Peyer's patch (tissue), 4 donors: ENCODE measurements around the gene PLAAT2. TPM values are rescaled to one million over a fixed set of nuclear protein-coding genes. Genes with fewer than 3 reads are reported as not detected.

Experiments
- DNase-seq, 3 donors: peaks; one replicate each; pipeline ENCODE4 v3.0.0-alpha.2; 2017 to 2019
- H3K27ac ChIP-seq, 4 donors: fragments of 200-600 bp; sonication (generic); one replicate each; pipeline ENCODE4 v1.5.1; 2016 to 2019
- H3K27me3 ChIP-seq, 2 donors: fragments of 200-600 bp; sonication (generic); one replicate each; pipeline ENCODE4 v1.5.1; 2019
- H3K36me3 ChIP-seq, 3 donors: fragments of 200-600 bp; sonication (generic); one replicate each; pipeline ENCODE4 v1.5.1; 2016 to 2019
- H3K4me1 ChIP-seq, 4 donors: fragments of 200-600 bp; sonication (generic); one replicate each; pipeline ENCODE4 v1.5.1; 2016 to 2019
- H3K4me3 ChIP-seq, 4 donors: fragments of 200-600 bp; sonication (generic); 1 replicate in 3 of 4; 2 replicates in 1 of 4; pipeline ENCODE4 v1.5.1; 2016 to 2019; ENCODE audit warnings: mild to moderate bottlenecking in 1 of 4
- H3K9me3 ChIP-seq, 4 donors: fragments of 200-600 bp; sonication (generic); one replicate each; pipeline ENCODE4 v1.5.1; 2016 to 2019; ENCODE audit warnings: mild to moderate bottlenecking in 1 of 4
- POLR2A ChIP-seq, 2 donors: fragments of 450-650 bp; IDR thresholded peaks; one replicate each; pipeline ENCODE4 v1.5.1; 2017; ENCODE audit warnings: antibody characterized with exemption in 2 of 2, mild to moderate bottlenecking in 2 of 2, moderate library complexity in 2 of 2
- total RNA-seq, 4 donors: library from RNA; depleted of rRNA; stranded (reverse); fragments of >200 nt; gene quantifications; one replicate each; pipeline ENCODE4 v1.1.0, GENCODE V29; 2016
- TF ChIP-seq, protein P1 (sequence below), 6 experiments: fragments of 450-650 bp in 4 of 6; fragments of 200-600 bp in 2 of 6; sonication (generic) in 1 of 6; IDR thresholded peaks; one replicate each; pipeline ENCODE4 v1.5.1; 2017 to 2019; ENCODE audit warnings: antibody characterized with exemption in 6 of 6, mild to moderate bottlenecking in 3 of 6, moderate library complexity in 1 of 6

The PLAAT2 gene
- total RNA-seq, 4 donors from 2014 or later = 13.2 to 144 (median 68.7) TPM

DNA sequence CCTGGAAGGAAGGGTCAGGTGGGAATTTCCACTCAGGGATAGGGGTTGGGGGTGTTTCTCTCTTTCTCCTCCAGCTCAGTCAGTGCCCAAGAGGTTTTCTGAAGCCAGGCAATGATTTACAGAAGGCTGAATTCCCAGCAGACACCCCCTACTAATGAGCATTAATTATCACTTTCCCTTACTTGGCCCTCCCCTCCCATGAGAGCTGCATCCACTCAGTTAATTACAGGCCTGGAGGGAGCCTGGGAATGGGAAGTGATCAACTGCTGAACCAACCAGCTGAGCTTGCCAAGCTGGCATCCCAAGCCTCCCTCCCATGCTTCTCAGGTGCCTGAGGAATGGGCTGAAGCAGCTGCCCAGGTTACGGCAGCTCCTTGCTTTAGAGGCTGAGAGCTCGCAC is 56.3 kb downstream of the PLAAT2 start:
- Histone ChIP-seq H3K36me3 (no peaks in the 10 kb centered on the region), H3K27ac (no peak overlapping the region), H3K27me3 (no peaks in the 10 kb centered on the region), H3K4me1 (no peaks in the 10 kb centered on the region), H3K9me3 (no peaks in the 10 kb centered on the region), H3K4me3 (no peak overlapping the region)
- TF ChIP-seq, protein P1, sequence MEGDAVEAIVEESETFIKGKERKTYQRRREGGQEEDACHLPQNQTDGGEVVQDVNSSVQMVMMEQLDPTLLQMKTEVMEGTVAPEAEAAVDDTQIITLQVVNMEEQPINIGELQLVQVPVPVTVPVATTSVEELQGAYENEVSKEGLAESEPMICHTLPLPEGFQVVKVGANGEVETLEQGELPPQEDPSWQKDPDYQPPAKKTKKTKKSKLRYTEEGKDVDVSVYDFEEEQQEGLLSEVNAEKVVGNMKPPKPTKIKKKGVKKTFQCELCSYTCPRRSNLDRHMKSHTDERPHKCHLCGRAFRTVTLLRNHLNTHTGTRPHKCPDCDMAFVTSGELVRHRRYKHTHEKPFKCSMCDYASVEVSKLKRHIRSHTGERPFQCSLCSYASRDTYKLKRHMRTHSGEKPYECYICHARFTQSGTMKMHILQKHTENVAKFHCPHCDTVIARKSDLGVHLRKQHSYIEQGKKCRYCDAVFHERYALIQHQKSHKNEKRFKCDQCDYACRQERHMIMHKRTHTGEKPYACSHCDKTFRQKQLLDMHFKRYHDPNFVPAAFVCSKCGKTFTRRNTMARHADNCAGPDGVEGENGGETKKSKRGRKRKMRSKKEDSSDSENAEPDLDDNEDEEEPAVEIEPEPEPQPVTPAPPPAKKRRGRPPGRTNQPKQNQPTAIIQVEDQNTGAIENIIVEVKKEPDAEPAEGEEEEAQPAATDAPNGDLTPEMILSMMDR (IDR thresholded peaks at IDR 0.05) = no peak
- TF ChIP-seq POLR2A (IDR thresholded peaks at IDR 0.05) = no peak
- no peak for DNase-seq

DNA sequence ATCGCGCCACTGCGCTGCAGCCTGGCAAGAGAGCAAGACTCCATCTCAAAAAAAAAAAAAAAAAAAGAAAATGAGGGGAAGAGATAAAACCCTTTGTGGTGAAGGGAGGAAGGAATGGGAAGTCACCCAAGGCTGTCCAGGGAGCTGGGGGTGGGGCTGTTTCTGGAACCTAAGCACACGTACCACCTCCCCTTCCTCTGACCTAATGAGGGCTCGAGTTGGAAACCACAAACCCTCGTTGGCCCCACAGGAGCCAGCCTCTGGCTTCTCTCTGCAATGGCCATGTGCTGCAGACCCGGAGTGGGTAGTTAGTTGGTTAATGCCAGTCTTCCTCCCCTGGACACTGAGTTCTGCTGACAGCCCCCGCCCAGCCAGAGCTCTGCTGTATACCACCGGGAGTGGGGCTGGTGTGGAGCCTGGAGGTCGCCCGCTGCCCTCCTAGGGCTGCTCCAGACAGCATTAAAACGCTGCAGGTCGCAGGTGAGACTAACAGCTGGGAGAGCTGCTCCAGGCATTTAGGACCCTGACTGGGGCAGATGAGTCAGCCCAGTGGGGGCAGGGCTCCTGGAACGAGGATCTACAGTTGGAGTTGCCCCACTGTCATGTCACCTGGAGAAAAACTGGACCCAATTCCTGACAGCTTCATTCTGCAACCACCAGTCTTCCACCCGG is 57.2 kb downstream of the PLAAT2 start, which contains the start of gene LGALS12:
TSS of gene LGALS12 (plus strand) at position 228 of the 672 bp plus-strand sequence. CDS start at position 603, 375 bp downstream.
- no peaks in the 10 kb centered on the region for H3K27me3 ChIP-seq
- no peak within 1 kb of the TSS for H3K4me3 ChIP-seq
- no peak within 1 kb of the TSS for H3K27ac ChIP-seq
- H3K4me1 ChIP-seq = no peaks in the 10 kb centered on the region
- no peak for DNase-seq
- no peak for TF ChIP-seq POLR2A (IDR thresholded peaks at IDR 0.05)
- TF ChIP-seq, protein P1 (IDR thresholded peaks at IDR 0.05) = no peak
- H3K36me3 ChIP-seq = no peaks in the 10 kb centered on the region
- no peaks in the 10 kb centered on the region for H3K9me3 ChIP-seq

DNA sequence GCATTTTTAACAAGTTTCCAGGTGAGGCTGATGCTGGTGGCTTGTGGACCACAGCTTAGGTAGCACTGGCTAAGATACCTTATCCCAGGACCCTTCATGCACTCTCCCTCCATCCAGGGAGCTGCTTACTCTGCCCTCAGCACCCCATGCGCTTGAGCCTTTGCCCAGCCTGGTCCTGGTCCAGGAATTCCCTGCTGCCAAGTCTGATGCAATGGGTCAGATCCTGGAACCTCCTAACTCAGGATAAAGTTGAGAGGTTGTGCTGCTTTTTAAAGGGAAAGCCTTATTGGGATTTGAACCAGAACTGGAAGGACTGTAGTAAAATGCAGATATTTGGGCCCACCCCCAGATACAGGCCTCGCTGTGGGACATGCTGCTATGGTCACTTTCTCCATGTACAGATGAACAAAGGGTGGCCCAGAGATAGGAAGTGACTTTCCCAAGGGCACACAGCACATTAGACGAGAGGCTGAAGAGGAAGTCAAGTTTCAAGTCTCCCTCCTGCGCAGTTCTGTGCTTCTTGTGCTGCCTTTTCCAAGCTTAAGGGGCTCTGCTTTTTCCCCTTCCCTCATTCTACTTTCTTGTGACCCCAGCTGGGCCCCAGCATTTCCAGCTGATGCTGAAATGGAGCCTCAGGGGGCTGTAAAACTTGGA is 58.1 kb downstream of the PLAAT2 start:
- TF ChIP-seq POLR2A (IDR thresholded peaks at IDR 0.05) = no peak
- TF ChIP-seq, protein P1 (IDR thresholded peaks at IDR 0.05) = no peak
- no peaks in the 10 kb centered on the region for H3K4me1 ChIP-seq
- no peaks in the 10 kb centered on the region for H3K27me3 ChIP-seq
- H3K9me3 ChIP-seq = peaks cover 0 to 7% (median 2%) of the 10 kb centered on the region in 4 donors
- no peak overlapping the region for H3K4me3 ChIP-seq
- no peak overlapping the region for H3K27ac ChIP-seq
- no peaks in the 10 kb centered on the region for H3K36me3 ChIP-seq
- no peak for DNase-seq

DNA sequence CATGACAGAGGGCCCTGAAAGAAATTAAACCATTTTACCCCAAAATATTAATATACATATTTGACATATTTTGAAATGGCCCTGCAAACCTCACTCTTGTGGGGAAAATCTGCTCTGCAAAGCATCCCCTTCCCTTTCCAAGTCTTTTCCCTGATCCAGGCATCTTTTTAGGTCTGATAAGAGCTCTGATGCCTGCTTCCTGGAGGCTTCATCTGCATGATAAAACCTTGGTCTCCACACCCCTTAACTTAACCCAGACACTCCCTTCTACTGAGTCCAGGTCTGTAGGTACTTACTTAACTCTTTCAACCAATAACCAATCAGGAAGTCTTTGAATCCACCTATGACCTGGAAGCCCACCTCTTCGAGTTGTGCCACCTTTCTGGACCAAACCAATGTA is 59.1 kb downstream of the PLAAT2 start:
- Histone ChIP-seq H3K4me1 (no peaks in the 10 kb centered on the region), H3K4me3 (no peak overlapping the region), H3K9me3 (peaks cover 0 to 11% (median 3%) of the 10 kb centered on the region in 4 donors), H3K36me3 (no peaks in the 10 kb centered on the region), H3K27ac (no peak overlapping the region), H3K27me3 (no peaks in the 10 kb centered on the region)
- DNase-seq = no peak
- TF ChIP-seq, protein P1 (IDR thresholded peaks at IDR 0.05) = no peak
- no peak for TF ChIP-seq POLR2A (IDR thresholded peaks at IDR 0.05)

DNA sequence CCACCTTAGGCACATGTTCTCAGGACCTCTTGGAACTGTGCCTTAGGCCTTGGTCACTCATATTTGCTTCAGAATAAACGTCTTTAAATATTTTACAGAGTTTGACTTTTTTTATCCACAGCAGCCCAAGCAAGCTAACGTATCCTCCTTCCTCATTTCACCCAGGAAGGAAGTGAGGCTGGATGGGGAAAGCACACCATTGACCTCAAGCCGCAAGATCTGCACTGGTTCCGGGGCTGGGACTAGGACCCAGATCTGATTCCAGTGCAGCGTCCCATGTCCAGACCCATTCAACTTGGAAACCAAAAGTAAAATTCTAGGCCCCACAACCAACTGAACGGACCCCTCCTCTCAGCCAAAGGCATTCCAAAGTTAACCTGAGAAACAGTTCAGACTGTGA is 59.7 kb downstream of the PLAAT2 start:
- TF ChIP-seq POLR2A (IDR thresholded peaks at IDR 0.05) = no peak
- TF ChIP-seq, protein P1 (IDR thresholded peaks at IDR 0.05) = no peak
- no peaks in the 10 kb centered on the region for H3K4me1 ChIP-seq
- H3K36me3 ChIP-seq = no peaks in the 10 kb centered on the region
- peaks cover 0 to 11% (median 3%) of the 10 kb centered on the region in 4 donors for H3K9me3 ChIP-seq
- H3K4me3 ChIP-seq = no peak overlapping the region
- no peak for DNase-seq
- no peak overlapping the region for H3K27ac ChIP-seq
- no peaks in the 10 kb centered on the region for H3K27me3 ChIP-seq

Other genes with a start within 250 kb of the PLAAT2 start
- not detected for gene SLC22A9, start 193.6 kb downstream of the PLAAT2 start, total RNA-seq
- gene PLAAT5, start 72.2 kb downstream of the PLAAT2 start, total RNA-seq = 1 to 10 TPM in 1 of 4 donors, under 1 TPM in 1, not detected in 2; 0.67 to 3.3 TPM
- gene LGALS12, start 57.3 kb downstream of the PLAAT2 start, total RNA-seq = under 1 TPM in 1 of 4 donors, not detected in 3; 0.53 TPM
- 100 to 1,000 TPM in 2 of 4 donors, 10 to 100 TPM in 2; 54.5 to 179 (median 93.4) TPM for gene PLAAT4, start 26.6 kb downstream of the PLAAT2 start, total RNA-seq
- gene PLAAT3, start 51.1 kb upstream of the PLAAT2 start, total RNA-seq = 10 to 100 TPM in 3 of 4 donors, 1 to 10 TPM in 1; 6.8 to 20.1 (median 18.4) TPM
- 10 to 100 TPM; 25.5 to 38.4 (median 31.3) TPM for gene ATL3, start 108.0 kb upstream of the PLAAT2 start, total RNA-seq
- 100 to 1,000 TPM in 3 of 4 donors, 10 to 100 TPM in 1; 47.9 to 132 (median 101) TPM for gene RTN3, start 118.1 kb upstream of the PLAAT2 start, total RNA-seq
- 10 to 100 TPM in 1 of 4 donors, 1 to 10 TPM in 3; 3.7 to 10.5 (median 8.5) TPM for gene ZFTA, start 205.4 kb upstream of the PLAAT2 start, total RNA-seq